Measurements from ENCODE around the gene SYNGR4. TPM values are rescaled to one million over a fixed set of nuclear protein-coding genes. Genes with fewer than 3 reads are reported as not detected.

The SYNGR4 gene
- polyA plus RNA-seq, 1 donor (not counting 4 experiments of a cell fraction or from before 2014, with no cell fraction given) = not detected

GRCh38 chr19:48373567-48373966, 9.4 kb downstream of the SYNGR4 start:
- no peaks in the 10 kb centered on the region for H3K36me3 ChIP-seq (ENCODE audit: control insufficient read depth in 2 of 2, extremely low read depth in 1 of 2, insufficient read depth in 2 of 2, low read length in 2 of 2)
- DNase-seq (ENCODE audit: low read depth, low spot score) (no peak), FAIRE-seq (no peak)
- no peaks in the 10 kb centered on the region for H3K79me2 ChIP-seq (ENCODE audit: control insufficient read depth, insufficient read depth, low read length)
- H3K9me1 ChIP-seq (ENCODE audit: control insufficient read depth, extremely low read depth, insufficient read depth, low read length) = no peaks in the 10 kb centered on the region
- dilution Hi-C loops (cut with MboI; ENCODE audit: extremely low pct_ligation_motif_present, low sequenced_read_pairs) = no loop called here
- no peak overlapping the region for H2AFZ ChIP-seq (ENCODE audit: control insufficient read depth, low read length)
- no peak overlapping the region for H3K4me3 ChIP-seq (ENCODE audit: control insufficient read depth in 2 of 3, extremely low read depth in 1 of 3, insufficient read depth in 2 of 3, low read depth in 1 of 3, low read length in 3 of 3)
- TF ChIP-seq EZH2 (IDR thresholded peaks at IDR 0.05; ENCODE audit: low read length) = no peak
- TF ChIP-seq, protein P1, sequence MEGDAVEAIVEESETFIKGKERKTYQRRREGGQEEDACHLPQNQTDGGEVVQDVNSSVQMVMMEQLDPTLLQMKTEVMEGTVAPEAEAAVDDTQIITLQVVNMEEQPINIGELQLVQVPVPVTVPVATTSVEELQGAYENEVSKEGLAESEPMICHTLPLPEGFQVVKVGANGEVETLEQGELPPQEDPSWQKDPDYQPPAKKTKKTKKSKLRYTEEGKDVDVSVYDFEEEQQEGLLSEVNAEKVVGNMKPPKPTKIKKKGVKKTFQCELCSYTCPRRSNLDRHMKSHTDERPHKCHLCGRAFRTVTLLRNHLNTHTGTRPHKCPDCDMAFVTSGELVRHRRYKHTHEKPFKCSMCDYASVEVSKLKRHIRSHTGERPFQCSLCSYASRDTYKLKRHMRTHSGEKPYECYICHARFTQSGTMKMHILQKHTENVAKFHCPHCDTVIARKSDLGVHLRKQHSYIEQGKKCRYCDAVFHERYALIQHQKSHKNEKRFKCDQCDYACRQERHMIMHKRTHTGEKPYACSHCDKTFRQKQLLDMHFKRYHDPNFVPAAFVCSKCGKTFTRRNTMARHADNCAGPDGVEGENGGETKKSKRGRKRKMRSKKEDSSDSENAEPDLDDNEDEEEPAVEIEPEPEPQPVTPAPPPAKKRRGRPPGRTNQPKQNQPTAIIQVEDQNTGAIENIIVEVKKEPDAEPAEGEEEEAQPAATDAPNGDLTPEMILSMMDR (optimal IDR thresholded peaks at IDR 0.05 in 1 of 3, IDR thresholded peaks at IDR 0.05 in 1 of 3, conservative IDR thresholded peaks at IDR 0.05 in 1 of 3; ENCODE audit: extremely low read depth in 1 of 3, insufficient read depth in 2 of 3, low read length in 3 of 3) = no peak
- no peaks in the 10 kb centered on the region for H3K9me3 ChIP-seq (ENCODE audit: control insufficient read depth, low read depth, low read length)
- H3K4me2 ChIP-seq (ENCODE audit: control insufficient read depth, extremely low read depth, insufficient read depth, low read depth, low read length) = no peak overlapping the region
- no peak overlapping the region for H3K27ac ChIP-seq (ENCODE audit: control insufficient read depth, insufficient read depth, low read length)
- no peaks in the 10 kb centered on the region for H4K20me1 ChIP-seq (ENCODE audit: control insufficient read depth, extremely low read depth, insufficient read depth, low read length)
- H3K9ac ChIP-seq (ENCODE audit: control insufficient read depth, extremely low read depth, insufficient read depth, low read length) = no peak overlapping the region
- H3K4me1 ChIP-seq (ENCODE audit: control insufficient read depth, extremely low read depth, insufficient read depth, low read length) = no peaks in the 10 kb centered on the region
- H3K27me3 ChIP-seq (ENCODE audit: control insufficient read depth, extremely low read depth, insufficient read depth, low read length) = no peaks in the 10 kb centered on the region

- DNase-seq (ENCODE audit: low read depth, low spot score) = no peak
- no peaks in the 10 kb centered on the region for H3K27me3 ChIP-seq (ENCODE audit: control insufficient read depth, extremely low read depth, insufficient read depth, low read length)
- H3K27ac ChIP-seq (ENCODE audit: control insufficient read depth, insufficient read depth, low read length) = no peak overlapping the region
- H3K4me2 ChIP-seq (ENCODE audit: control insufficient read depth, extremely low read depth, insufficient read depth, low read depth, low read length) = no peak overlapping the region
- H3K9me3 ChIP-seq (ENCODE audit: control insufficient read depth, low read depth, low read length) = no peaks in the 10 kb centered on the region
- no peaks in the 10 kb centered on the region for H4K20me1 ChIP-seq (ENCODE audit: control insufficient read depth, extremely low read depth, insufficient read depth, low read length)
- no peak for FAIRE-seq
- H3K4me3 ChIP-seq (ENCODE audit: control insufficient read depth in 2 of 3, extremely low read depth in 1 of 3, insufficient read depth in 2 of 3, low read depth in 1 of 3, low read length in 3 of 3) = no peak overlapping the region
- H3K79me2 ChIP-seq (ENCODE audit: control insufficient read depth, insufficient read depth, low read length) = no peaks in the 10 kb centered on the region
- H2AFZ ChIP-seq (ENCODE audit: control insufficient read depth, low read length) = no peak overlapping the region
- H3K9ac ChIP-seq (ENCODE audit: control insufficient read depth, extremely low read depth, insufficient read depth, low read length) = no peak overlapping the region
- dilution Hi-C loops (cut with MboI; ENCODE audit: extremely low pct_ligation_motif_present, low sequenced_read_pairs) = no loop called here
- H3K36me3 ChIP-seq (ENCODE audit: control insufficient read depth in 2 of 2, extremely low read depth in 1 of 2, insufficient read depth in 2 of 2, low read length in 2 of 2) = peaks cover 0 to 9% of the 10 kb centered on the region in 2 experiments
- TF ChIP-seq EZH2 (IDR thresholded peaks at IDR 0.05; ENCODE audit: low read length) = no peak
- TF ChIP-seq, protein P1 (optimal IDR thresholded peaks at IDR 0.05 in 1 of 3, IDR thresholded peaks at IDR 0.05 in 1 of 3, conservative IDR thresholded peaks at IDR 0.05 in 1 of 3; ENCODE audit: extremely low read depth in 1 of 3, insufficient read depth in 2 of 3, low read length in 3 of 3) = no peak
- H3K9me1 ChIP-seq (ENCODE audit: control insufficient read depth, extremely low read depth, insufficient read depth, low read length) = no peaks in the 10 kb centered on the region
- no peaks in the 10 kb centered on the region for H3K4me1 ChIP-seq (ENCODE audit: control insufficient read depth, extremely low read depth, insufficient read depth, low read length)
Observed at GRCh38 chr19:48378194-48378570, 14.0 kb downstream of the SYNGR4 start.

All from keratinocyte (primary cell).